ENCODE results near the gene CTXN1. TPM values are rescaled to one million over a fixed set of nuclear protein-coding genes. Genes with fewer than 3 reads are reported as not detected.

Gene CTXN1
- total RNA-seq, 4 donors from 2014 or later: 2.9 to 29.7 (median 4.8) TPM

GRCh38 chr19:7879111-7879807, 46.7 kb downstream of the CTXN1 start:
- Histone ChIP-seq H3K4me1 (peaks cover 0 to 5% (median 4%) of the 10 kb centered on the region in 4 donors), H3K36me3 (no peaks in the 10 kb centered on the region), H3K27ac (no peak overlapping the region), H3K4me3 (no peak overlapping the region), H3K27me3 (peaks cover 35% of the 10 kb centered on the region), H3K9me3 (no peaks in the 10 kb centered on the region)
- 76% methylated on average over 17 of the region's 18 CpGs; no CpG with 5 or more reads in 1 of the 2 donors for WGBS, 2 donors (ENCODE audit: low coverage in 1 of 2)
- in situ Hi-C loops (cut with MboI; ENCODE audit: low pct_ligation_motif_present in 1 of 4, low pct_unique_long_range_greater_than_20kb in 1 of 4, low sequenced_read_pairs in 3 of 4) (no loop called here), intact Hi-C loops (cut with DNase I; ENCODE audit: low total_unique reads) (no loop called here)
- no peak for DNase-seq
- TF ChIP-seq POLR2A (IDR thresholded peaks at IDR 0.05) (no peak), EP300 (IDR thresholded peaks at IDR 0.05; ENCODE audit: low read depth) (no peak), POLR2AphosphoS5 (IDR thresholded peaks at IDR 0.05) (no peak), CTCF (IDR thresholded peaks at IDR 0.05) (no peak)

GRCh38 chr19:7877249-7877836, 48.6 kb downstream of the CTXN1 start:
- Histone ChIP-seq H3K36me3 (no peaks in the 10 kb centered on the region), H3K4me3 (no peak overlapping the region), H3K9me3 (no peaks in the 10 kb centered on the region), H3K27ac (no peak overlapping the region), H3K4me1 (peaks cover 4 to 15% (median 11%) of the 10 kb centered on the region in 4 donors), H3K27me3 (peaks cover 54% of the 10 kb centered on the region)
- WGBS, 2 donors (ENCODE audit: low coverage in 1 of 2): 40 to 74% methylated on average over 2 to 6 of the region's 6 CpGs
- intact Hi-C loops (cut with DNase I; ENCODE audit: low total_unique reads): no loop called here
- TF ChIP-seq EP300 (IDR thresholded peaks at IDR 0.05; ENCODE audit: low read depth) (no peak), POLR2A (IDR thresholded peaks at IDR 0.05) (no peak), POLR2AphosphoS5 (IDR thresholded peaks at IDR 0.05) (no peak), CTCF (IDR thresholded peaks at IDR 0.05) (no peak)
- in situ Hi-C loops (cut with MboI; ENCODE audit: low pct_ligation_motif_present in 1 of 4, low pct_unique_long_range_greater_than_20kb in 1 of 4, low sequenced_read_pairs in 3 of 4): no loop called here
- DNase-seq: no peak

- peak overlapping the region in 1 of 4 donors; percentile 27 for H3K4me3 ChIP-seq
- no peaks in the 10 kb centered on the region for H3K9me3 ChIP-seq
- no peak for TF ChIP-seq EP300 (IDR thresholded peaks at IDR 0.05; ENCODE audit: low read depth)
- no peak for TF ChIP-seq CTCF (IDR thresholded peaks at IDR 0.05)
- no peak for TF ChIP-seq POLR2AphosphoS5 (IDR thresholded peaks at IDR 0.05)
- TF ChIP-seq POLR2A (IDR thresholded peaks at IDR 0.05): no peak
- H3K27me3 ChIP-seq: peaks cover 52% of the 10 kb centered on the region
- no peak for DNase-seq
- no peak overlapping the region for H3K27ac ChIP-seq
- whole genome bisulfite sequencing, 2 donors (ENCODE audit: low coverage in 1 of 2): 33% methylated on average over 12 of the region's 12 CpGs; no CpG with 5 or more reads in 1 of the 2 donors
- H3K36me3 ChIP-seq: no peaks in the 10 kb centered on the region
- in situ Hi-C loops (cut with MboI; ENCODE audit: low pct_ligation_motif_present in 1 of 4, low pct_unique_long_range_greater_than_20kb in 1 of 4, low sequenced_read_pairs in 3 of 4): no loop called here
- intact Hi-C loops (cut with DNase I; ENCODE audit: low total_unique reads): loop anchor here (5.0 kb wide), 1 partner anchor 1413 kb away; the partner anchor contains the start of gene CRB3
- peaks cover 11 to 33% (median 26%) of the 10 kb centered on the region in 4 donors for H3K4me1 ChIP-seq
Observed at GRCh38 chr19:7874897-7875273, 51.0 kb downstream of the CTXN1 start.

Other genes with a start within 250 kb of the CTXN1 start
- under 1 TPM in 1 of 4 donors, not detected in 3; 0.41 TPM for gene MCEMP1, start 249.0 kb downstream of the CTXN1 start, total RNA-seq
- gene TRAPPC5, start 245.3 kb downstream of the CTXN1 start, total RNA-seq: 10 to 100 TPM; 15.1 to 63.5 (median 34.4) TPM
- gene FCER2, start 224.0 kb downstream of the CTXN1 start, total RNA-seq: 10 to 100 TPM in 1 of 4 donors, 1 to 10 TPM in 1, under 1 TPM in 1, not detected in 1; 0.27 to 10.1 (median 4.3) TPM
- 1 to 10 TPM in 1 of 4 donors, under 1 TPM in 1, not detected in 2; 0.55 to 1.1 TPM for gene CLEC4G, start 194.0 kb downstream of the CTXN1 start, total RNA-seq
- 1 to 10 TPM in 3 of 4 donors, under 1 TPM in 1; 1.00 to 9.4 (median 4.4) TPM for gene CD209, start 178.6 kb downstream of the CTXN1 start, total RNA-seq
- gene CLEC4M, start 162.9 kb downstream of the CTXN1 start, total RNA-seq: under 1 TPM in 1 of 4 donors, not detected in 3; 0.16 TPM
- 10 to 100 TPM in 3 of 4 donors, 1 to 10 TPM in 1; 8.5 to 65.8 (median 15.0) TPM for gene EVI5L, start 95.9 kb downstream of the CTXN1 start, total RNA-seq
- under 1 TPM in 1 of 4 donors, not detected in 3; 0.16 TPM for gene PRR36, start 51.7 kb downstream of the CTXN1 start, total RNA-seq
- gene LRRC8E, start 37.6 kb downstream of the CTXN1 start, total RNA-seq: 1 to 10 TPM in 1 of 4 donors, under 1 TPM in 1, not detected in 2; 0.79 to 1.5 TPM
- gene MAP2K7, start 22.3 kb downstream of the CTXN1 start, total RNA-seq: 100 to 1,000 TPM in 1 of 4 donors, 10 to 100 TPM in 3; 11.9 to 125 (median 20.9) TPM
- 1 to 10 TPM in 1 of 4 donors, not detected in 3; 1.4 TPM for gene TGFBR3L, start 11.3 kb downstream of the CTXN1 start, total RNA-seq
- 10 to 100 TPM; 11.4 to 35.9 (median 13.0) TPM for gene SNAPC2, start 5.8 kb downstream of the CTXN1 start, total RNA-seq
- 100 to 1,000 TPM in 1 of 4 donors, 10 to 100 TPM in 3; 59.7 to 102 (median 71.8) TPM for gene TIMM44, start 17.5 kb upstream of the CTXN1 start, total RNA-seq
- 100 to 1,000 TPM in 1 of 4 donors, 10 to 100 TPM in 3; 11.9 to 101 (median 22.4) TPM for gene ELAVL1, start 79.5 kb upstream of the CTXN1 start, total RNA-seq
- not detected for gene CCL25, start 126.6 kb upstream of the CTXN1 start, total RNA-seq
- not detected for gene FBN3, start 223.5 kb upstream of the CTXN1 start, total RNA-seq

All from transverse colon (tissue), 4 donors.